Measurements from ENCODE around the gene SPINT1.

SPINT1 gene

GRCh38 chr15:40830884-40831283 is 13.0 kb upstream of the SPINT1 start:
- DNase-seq (ENCODE audit: insufficient read length, low spot score) (no peak), FAIRE-seq (no peak)
- no peak for TF ChIP-seq CTCF (IDR thresholded peaks at IDR 0.05; ENCODE audit: insufficient read depth, missing control alignments)

- no peak for TF ChIP-seq CTCF (IDR thresholded peaks at IDR 0.05; ENCODE audit: insufficient read depth, missing control alignments)
- DNase-seq (ENCODE audit: insufficient read length, low spot score), result no peak
- FAIRE-seq, result no peak
Observed at GRCh38 chr15:40831861-40832260, 12.0 kb upstream of the SPINT1 start.

DNA sequence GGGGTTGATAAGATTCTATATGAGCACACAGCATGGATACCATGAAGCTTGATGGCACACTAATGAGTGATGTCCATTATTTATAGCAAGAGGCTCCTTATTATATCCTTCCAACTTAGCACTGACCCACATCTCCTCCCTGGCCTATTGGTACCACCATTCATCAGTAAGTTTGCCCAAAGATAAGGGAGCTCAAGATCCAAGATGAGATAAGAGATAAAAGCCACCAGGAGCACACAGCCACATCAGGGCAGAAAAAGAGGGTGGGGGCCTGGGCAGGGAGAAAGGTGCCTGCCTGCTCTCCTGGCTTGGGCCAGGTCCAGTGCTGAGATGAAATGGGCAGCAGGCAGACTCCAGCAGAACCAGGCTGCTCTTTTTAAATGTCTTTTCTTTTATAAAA is 10.9 kb upstream of the SPINT1 start:
- no peak for FAIRE-seq

GRCh38 chr15:40836020-40836419 is 7.8 kb upstream of the SPINT1 start:
- no peak for TF ChIP-seq CTCF (IDR thresholded peaks at IDR 0.05; ENCODE audit: insufficient read depth, missing control alignments)
- FAIRE-seq (no peak), DNase-seq (ENCODE audit: insufficient read length, low spot score) (no peak)

More for the DNA sequence above, 10.9 kb upstream of the SPINT1 start:
- TF ChIP-seq CTCF (IDR thresholded peaks at IDR 0.05; ENCODE audit: insufficient read depth, missing control alignments), result no peak
- no peak for DNase-seq (ENCODE audit: insufficient read length, low spot score)

DNA sequence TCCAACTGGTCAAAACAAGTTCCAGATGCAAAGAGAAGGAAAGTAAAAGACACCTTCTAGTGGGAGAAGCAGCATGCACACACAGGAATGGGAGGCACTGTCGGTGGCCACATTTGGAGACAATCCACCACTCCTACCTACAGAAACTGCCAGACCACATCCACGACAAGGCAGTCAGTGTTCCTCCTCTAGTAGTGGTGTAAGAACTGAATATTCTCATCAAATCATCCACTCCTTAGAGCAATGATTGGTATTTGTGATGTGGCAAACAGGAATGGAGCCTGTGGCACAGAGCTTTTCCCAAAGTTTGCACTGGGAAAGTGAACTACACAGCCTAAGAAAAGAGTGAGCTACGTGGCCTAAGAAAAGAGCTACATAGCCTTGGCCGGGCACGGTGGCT is 5.1 kb upstream of the SPINT1 start:
- no peak for TF ChIP-seq CTCF (IDR thresholded peaks at IDR 0.05; ENCODE audit: insufficient read depth, missing control alignments)
- no peak for FAIRE-seq
- no peak for DNase-seq (ENCODE audit: insufficient read length, low spot score)

DNA sequence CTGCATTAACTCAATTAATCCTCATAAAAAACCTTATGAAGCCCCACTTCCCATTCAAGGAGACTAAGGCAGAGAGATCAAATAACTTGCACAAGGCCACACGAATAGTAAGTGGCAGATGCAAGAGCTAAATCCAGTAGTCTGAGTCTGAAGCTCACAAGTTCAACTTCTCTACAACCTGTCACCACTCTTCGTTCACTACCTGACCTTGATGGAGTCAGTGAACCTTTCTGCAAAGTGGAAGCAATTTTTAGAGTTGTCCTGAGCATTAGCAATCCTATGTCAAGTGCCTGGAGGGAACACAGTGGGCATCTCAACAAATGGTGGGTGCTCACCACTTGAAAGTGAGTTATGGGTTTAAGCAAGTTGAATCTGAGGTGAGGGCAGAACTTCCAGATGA is 2.1 kb upstream of the SPINT1 start:
- DNase-seq (ENCODE audit: insufficient read length, low spot score) (no peak), FAIRE-seq (no peak)
- TF ChIP-seq CTCF (IDR thresholded peaks at IDR 0.05; ENCODE audit: insufficient read depth, missing control alignments), result no peak

GRCh38 chr15:40843261-40843884 is 475 bp upstream of the SPINT1 start:
- no peak for TF ChIP-seq CTCF (IDR thresholded peaks at IDR 0.05; ENCODE audit: insufficient read depth, missing control alignments)
- FAIRE-seq, result no peak
- no peak for DNase-seq (ENCODE audit: insufficient read length, low spot score)

Measured in D721Med (cell line).